Skin epidermis (tissue), 12 donors: ENCODE measurements around the gene TK1.

Experiments used
- H3K27ac ChIP-seq, 21 experiments: fragments of 200-600 bp; sonication (generic) in 11 of 21; one replicate each; pipeline ENCODE4 v1.5.0; 2020; ENCODE audit warnings: mild to moderate bottlenecking in 3 of 21, inconsistent platforms in 2 of 21, moderate library complexity in 2 of 21
- H3K4me3 ChIP-seq, 7 experiments: fragments of 200-600 bp; sonication (generic) in 2 of 7; one replicate each; pipeline ENCODE4 v1.5.0; 2020; ENCODE audit warnings: inconsistent platforms in 2 of 7, mild to moderate bottlenecking in 2 of 7, moderate library complexity in 1 of 7

The TK1 gene

GRCh38 chr17:78223765-78224164 lies 36.9 kb upstream of the TK1 start:
- Histone ChIP-seq H3K4me3 (no peak overlapping the region), H3K27ac (peak overlapping the region in 2 of 21 experiments; percentile 7 to 31)

DNA sequence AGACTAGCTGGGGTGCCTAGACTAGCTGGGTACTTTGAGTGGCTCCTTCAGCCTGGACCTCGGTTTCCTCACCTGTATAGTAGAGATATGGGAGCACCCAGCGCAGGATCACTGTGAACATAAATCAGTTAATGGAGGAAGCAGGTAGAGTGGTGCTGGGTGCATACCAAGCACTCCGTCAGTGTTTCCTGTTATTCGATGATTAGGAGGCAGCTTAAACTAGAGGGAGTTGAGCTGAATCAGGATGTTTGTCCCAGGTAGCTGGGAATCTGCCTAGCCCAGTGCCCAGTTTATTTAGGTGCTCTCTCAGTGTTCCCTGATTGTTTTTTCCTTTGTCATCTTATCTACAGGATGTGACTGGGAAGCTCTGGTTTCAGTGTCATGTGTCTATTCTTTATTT lies 36.2 kb upstream of the TK1 start:
- H3K4me3 ChIP-seq, result no peak overlapping the region
- peak overlapping the region in 4 of 21 experiments; percentile 10 to 31 (median 20) for H3K27ac ChIP-seq

- no peak overlapping the region for H3K4me3 ChIP-seq
- H3K27ac ChIP-seq, result no peak overlapping the region
Observed at GRCh38 chr17:78219396-78220150, 32.7 kb upstream of the TK1 start.

DNA sequence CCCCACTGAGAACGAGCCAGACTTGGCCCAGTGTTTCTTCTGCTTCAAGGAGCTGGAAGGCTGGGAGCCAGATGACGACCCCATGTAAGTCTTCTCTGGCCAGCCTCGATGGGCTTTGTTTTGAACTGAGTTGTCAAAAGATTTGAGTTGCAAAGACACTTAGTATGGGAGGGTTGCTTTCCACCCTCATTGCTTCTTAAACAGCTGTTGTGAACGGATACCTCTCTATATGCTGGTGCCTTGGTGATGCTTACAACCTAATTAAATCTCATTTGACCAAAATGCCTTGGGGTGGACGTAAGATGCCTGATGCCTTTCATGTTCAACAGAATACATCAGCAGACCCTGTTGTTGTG lies 27.8 kb upstream of the TK1 start:
- peak overlapping the region in 6 of 21 experiments; percentile 1 to 67 (median 42) for H3K27ac ChIP-seq

DNA sequence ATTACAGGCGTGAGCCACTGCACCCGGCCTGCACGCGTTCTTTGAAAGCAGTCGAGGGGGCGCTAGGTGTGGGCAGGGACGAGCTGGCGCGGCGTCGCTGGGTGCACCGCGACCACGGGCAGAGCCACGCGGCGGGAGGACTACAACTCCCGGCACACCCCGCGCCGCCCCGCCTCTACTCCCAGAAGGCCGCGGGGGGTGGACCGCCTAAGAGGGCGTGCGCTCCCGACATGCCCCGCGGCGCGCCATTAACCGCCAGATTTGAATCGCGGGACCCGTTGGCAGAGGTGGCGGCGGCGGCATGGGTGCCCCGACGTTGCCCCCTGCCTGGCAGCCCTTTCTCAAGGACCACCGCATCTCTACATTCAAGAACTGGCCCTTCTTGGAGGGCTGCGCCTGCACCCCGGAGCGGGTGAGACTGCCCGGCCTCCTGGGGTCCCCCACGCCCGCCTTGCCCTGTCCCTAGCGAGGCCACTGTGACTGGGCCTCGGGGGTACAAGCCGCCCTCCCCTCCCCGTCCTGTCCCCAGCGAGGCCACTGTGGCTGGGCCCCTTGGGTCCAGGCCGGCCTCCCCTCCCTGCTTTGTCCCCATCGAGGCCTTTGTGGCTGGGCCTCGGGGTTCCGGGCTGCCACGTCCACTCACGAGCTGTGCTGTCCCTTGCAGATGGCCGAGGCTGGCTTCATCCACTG lies 27.3 kb upstream of the TK1 start, which contains the start of gene BIRC5:
TSS of gene BIRC5 (plus strand) at position 238 of the 690 bp plus-strand sequence. CDS start at position 302, 64 bp downstream.
- peak within 1 kb of the TSS in 9 of 21 experiments; percentile 1 to 67 (median 43) for H3K27ac ChIP-seq
- peak within 1 kb of the TSS; percentile 29 to 63 (median 49) for H3K4me3 ChIP-seq

More for the DNA sequence above, 27.8 kb upstream of the TK1 start:
- peak overlapping the region; percentile 29 to 63 (median 49) for H3K4me3 ChIP-seq

- no peak overlapping the region for H3K27ac ChIP-seq
- H3K4me3 ChIP-seq, result no peak overlapping the region
Observed at GRCh38 chr17:78211032-78211431, 24.2 kb upstream of the TK1 start.

- Histone ChIP-seq H3K4me3 (no peak overlapping the region), H3K27ac (no peak overlapping the region)
Observed at GRCh38 chr17:78210111-78210510, 23.3 kb upstream of the TK1 start.

DNA sequence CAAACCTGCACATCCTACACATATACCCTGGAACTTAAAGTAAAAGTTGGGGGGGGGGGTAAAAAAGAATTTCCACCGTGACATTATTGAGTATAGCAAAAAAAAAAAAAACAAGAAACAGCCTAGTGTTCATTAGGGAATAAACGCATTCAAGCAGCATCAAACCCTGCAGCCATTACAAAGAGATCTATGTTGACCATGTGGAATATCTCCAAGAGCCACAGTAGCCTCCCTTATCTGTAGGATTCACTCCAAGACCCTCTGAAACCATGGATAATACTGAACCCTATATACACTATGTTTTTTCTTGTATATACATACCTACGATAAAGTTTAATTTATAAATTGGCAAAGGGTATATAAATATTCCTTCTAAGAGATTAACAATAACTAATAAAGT lies 21.6 kb upstream of the TK1 start:
- H3K27ac ChIP-seq, result no peak overlapping the region

GRCh38 chr17:78206298-78206697 lies 19.4 kb upstream of the TK1 start:
- H3K27ac ChIP-seq, result no peak overlapping the region
- H3K4me3 ChIP-seq, result no peak overlapping the region

More for the DNA sequence above, 21.6 kb upstream of the TK1 start:
- H3K4me3 ChIP-seq, result no peak overlapping the region

GRCh38 chr17:78205124-78205775 lies 18.4 kb upstream of the TK1 start:
- no peak overlapping the region for H3K4me3 ChIP-seq
- no peak overlapping the region for H3K27ac ChIP-seq

GRCh38 chr17:78204387-78205123 lies 17.7 kb upstream of the TK1 start:
- H3K27ac ChIP-seq, result no peak overlapping the region
- H3K4me3 ChIP-seq, result no peak overlapping the region

- no peak overlapping the region for H3K27ac ChIP-seq
- no peak overlapping the region for H3K4me3 ChIP-seq
Observed at GRCh38 chr17:78202666-78203065, 15.8 kb upstream of the TK1 start.

GRCh38 chr17:78200451-78200850 lies 13.6 kb upstream of the TK1 start:
- H3K4me3 ChIP-seq, result no peak overlapping the region
- peak overlapping the region in 2 of 21 experiments; percentile 3 to 39 for H3K27ac ChIP-seq

DNA sequence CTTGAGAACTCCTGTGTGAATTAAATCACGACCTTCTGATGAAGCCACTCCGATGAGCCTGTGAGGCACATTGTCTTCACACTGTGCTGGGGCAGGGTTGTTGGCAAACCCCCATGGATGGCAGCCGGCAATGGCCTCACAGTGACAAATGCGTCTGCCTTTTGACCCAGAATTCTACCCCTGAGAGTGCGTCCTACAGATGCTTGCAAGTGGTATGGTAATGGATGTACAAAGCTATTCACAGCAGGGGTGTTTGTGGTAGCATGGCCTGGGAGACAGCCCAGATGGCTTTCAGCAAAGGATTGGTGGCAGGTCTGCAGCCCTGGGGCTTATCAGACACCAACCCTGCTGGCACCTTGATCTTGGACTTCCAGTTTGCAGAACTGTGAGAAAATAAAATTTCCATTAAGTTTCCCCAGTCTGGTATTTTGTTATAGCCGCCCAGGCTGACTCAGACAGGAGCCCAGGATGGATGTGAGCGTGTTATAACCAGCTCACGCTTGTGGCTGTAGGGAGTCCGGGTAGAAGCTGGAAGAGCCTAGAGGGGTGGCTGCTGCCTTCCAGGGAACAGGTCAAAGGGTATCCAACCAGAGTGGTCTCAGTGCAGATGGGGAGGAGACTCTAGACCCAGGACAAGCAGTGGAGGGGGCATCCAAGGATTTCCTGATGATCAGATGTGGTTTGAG lies 10.4 kb upstream of the TK1 start:
- Histone ChIP-seq H3K27ac (peak overlapping the region in 18 of 21 experiments; percentile 12 to 87 (median 73)), H3K4me3 (no peak overlapping the region)

DNA sequence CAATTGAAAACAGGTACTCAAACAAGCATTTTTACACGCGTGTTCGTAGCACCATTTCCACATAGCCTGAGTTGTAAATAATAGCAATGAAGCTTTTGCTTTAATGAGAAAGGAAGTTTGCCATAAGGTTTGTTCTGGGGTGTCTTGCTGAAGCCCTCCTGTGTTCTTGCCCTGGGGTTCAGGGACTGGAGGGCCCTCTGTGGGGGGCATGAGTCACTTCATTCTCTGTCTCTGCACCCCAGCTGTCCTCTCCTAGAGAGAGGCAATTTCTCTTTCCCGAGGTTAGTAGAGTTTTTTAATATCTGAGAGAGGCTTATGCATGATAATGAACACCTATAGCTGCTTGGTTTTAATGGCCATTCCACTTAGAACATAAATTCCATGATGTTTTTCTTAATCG lies 9.9 kb upstream of the TK1 start:
- H3K4me3 ChIP-seq, result no peak overlapping the region
- H3K27ac ChIP-seq, result peak overlapping the region in 14 of 21 experiments; percentile 24 to 87 (median 74)

DNA sequence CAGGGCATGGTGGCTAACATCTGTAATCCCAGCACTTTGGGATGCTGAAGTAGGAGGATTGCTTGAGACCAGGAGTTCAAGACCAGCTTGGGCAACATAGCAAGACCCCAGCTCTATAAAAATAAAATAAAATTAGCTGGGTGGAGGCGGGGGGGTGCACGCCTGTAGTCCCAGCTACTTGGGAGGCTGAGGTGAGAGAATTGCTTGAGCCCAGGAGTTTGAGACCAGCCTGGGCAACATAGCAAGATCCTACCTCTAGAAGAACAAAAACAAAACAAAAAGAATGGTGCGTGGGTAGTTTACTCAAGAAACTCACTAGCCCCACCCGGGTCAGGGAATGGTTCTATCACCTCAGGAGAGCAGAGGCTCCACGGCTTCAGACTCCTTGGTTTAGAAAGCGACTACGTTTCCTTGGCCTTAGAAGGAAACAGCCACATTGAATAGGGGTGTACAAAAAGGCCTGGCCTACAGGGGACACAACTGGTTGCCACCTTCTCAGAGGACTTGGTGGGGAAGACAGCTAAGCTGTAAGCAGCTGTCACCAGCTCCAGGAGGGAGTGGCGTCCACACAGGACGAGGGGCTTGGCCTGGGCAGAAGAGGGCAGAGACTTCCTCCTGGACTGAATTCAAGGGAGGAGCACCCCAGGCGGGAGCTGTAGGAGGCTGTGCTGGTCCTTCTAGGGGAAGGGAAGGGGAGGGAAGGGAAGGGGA lies 716 bp downstream of the TK1 start:
- Histone ChIP-seq H3K4me3 (peak overlapping the region; percentile 43 to 54 (median 46)), H3K27ac (peak overlapping the region in 9 of 21 experiments; percentile 22 to 79 (median 60))

GRCh38 chr17:78184868-78185267 lies 2.0 kb downstream of the TK1 start:
- Histone ChIP-seq H3K27ac (peak overlapping the region in 1 of 21 experiments; percentile 3), H3K4me3 (no peak overlapping the region)

GRCh38 chr17:78184351-78184750 lies 2.5 kb downstream of the TK1 start:
- no peak overlapping the region for H3K4me3 ChIP-seq
- no peak overlapping the region for H3K27ac ChIP-seq

DNA sequence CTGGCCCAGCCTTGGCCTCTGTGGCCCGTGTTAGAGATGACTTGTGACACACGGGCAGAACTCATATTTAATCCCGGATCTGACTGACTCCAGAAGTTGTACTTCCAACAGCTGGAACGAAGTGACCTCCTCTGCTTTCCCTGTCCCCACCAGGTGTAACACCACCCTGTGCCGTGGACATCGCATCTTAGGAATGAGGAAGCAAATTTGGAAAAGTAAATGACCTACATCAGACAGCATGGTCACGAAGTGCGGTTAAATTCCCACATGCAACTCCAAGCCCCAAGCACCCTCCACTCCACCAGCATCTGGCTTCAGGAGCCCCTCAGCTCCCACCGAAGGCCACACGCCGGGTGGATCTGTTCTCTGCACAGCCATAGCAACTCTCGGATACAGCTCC lies 2.9 kb downstream of the TK1 start:
- Histone ChIP-seq H3K27ac (no peak overlapping the region), H3K4me3 (no peak overlapping the region)
